Measurements from ENCODE around the gene NAV1. TPM values are rescaled to one million over a fixed set of nuclear protein-coding genes. Genes with fewer than 3 reads are reported as not detected.

The NAV1 gene
- total RNA-seq, 2 experiments from 2014 or later: 1.9 to 2.6 TPM

DNA sequence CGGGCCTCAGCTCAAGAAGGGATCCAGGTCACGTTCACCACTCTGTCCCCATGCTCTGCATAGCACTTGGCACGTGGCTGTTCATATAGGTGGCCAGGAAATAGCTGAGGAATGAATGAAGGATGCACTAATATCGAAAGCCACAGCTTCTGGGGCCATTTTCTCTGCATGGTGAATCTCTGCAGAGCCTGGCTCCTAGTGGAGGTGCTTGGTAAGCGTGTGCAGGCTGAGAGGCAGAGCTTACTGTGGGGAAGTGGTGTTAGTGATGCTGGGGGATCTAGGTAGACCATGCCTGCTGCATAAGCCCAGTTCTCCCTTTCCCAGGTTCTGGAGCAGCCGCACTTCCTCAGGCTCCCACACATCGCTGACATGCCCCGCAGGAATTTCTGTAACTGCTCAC, 40.3 kb upstream of the NAV1 start:
- Mint-ChIP-seq H3K36me3 (ENCODE audit: low read depth) (peaks cover 13% of the 10 kb centered on the region), H3K4me3 (no peak overlapping the region), H3K9me3 (ENCODE audit: low read depth) (no peaks in the 10 kb centered on the region), H3K27ac (no peak overlapping the region), H3K4me1 (peaks cover 2% of the 10 kb centered on the region), H3K27me3 (no peaks in the 10 kb centered on the region)
- intact Hi-C loops (cut with DNase I, micrococcal nuclease): no loop called here
- ChIA-PET POLR2A (no interaction called here), CTCF (interaction anchor here (1.8 to 8.1 kb wide), 3 partner anchors 13 to 18 kb away, joined by 4 to 94 read pairs (median 45); no protein-coding TSS in a partner anchor)
- no peak for ATAC-seq
- no peak for DNase-seq

DNA sequence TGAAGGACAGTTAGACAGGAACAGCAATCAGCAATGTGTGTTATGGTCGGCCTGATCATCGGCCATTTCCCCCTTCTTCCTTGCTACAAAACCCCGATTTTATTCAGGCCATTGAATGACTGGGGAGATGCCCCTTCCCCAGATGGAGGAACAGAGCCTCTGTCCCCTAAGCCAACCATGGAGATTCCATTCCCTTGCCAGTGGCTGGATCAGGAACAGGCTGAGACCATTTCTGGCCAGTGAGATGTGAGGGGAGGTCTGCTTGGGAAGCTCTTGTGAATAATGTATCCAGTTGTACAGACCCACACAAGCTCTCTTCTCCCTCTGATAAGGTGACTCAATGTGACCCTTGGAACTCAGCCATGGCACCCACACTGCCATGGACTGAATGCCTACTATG, 39.7 kb upstream of the NAV1 start:
- Mint-ChIP-seq H3K4me3 (no peak overlapping the region), H3K36me3 (ENCODE audit: low read depth) (peaks cover 7% of the 10 kb centered on the region), H3K4me1 (peaks cover 4% of the 10 kb centered on the region), H3K27me3 (no peaks in the 10 kb centered on the region), H3K27ac (no peak overlapping the region), H3K9me3 (ENCODE audit: low read depth) (no peaks in the 10 kb centered on the region)
- CTCF ChIA-PET: interaction anchor here (1.8 to 8.1 kb wide), 3 partner anchors 13 to 19 kb away, joined by 4 to 94 read pairs (median 45); no protein-coding TSS in a partner anchor
- no peak for ATAC-seq
- POLR2A ChIA-PET: no interaction called here
- no peak for DNase-seq
- intact Hi-C loops (cut with DNase I, micrococcal nuclease): no loop called here

DNA sequence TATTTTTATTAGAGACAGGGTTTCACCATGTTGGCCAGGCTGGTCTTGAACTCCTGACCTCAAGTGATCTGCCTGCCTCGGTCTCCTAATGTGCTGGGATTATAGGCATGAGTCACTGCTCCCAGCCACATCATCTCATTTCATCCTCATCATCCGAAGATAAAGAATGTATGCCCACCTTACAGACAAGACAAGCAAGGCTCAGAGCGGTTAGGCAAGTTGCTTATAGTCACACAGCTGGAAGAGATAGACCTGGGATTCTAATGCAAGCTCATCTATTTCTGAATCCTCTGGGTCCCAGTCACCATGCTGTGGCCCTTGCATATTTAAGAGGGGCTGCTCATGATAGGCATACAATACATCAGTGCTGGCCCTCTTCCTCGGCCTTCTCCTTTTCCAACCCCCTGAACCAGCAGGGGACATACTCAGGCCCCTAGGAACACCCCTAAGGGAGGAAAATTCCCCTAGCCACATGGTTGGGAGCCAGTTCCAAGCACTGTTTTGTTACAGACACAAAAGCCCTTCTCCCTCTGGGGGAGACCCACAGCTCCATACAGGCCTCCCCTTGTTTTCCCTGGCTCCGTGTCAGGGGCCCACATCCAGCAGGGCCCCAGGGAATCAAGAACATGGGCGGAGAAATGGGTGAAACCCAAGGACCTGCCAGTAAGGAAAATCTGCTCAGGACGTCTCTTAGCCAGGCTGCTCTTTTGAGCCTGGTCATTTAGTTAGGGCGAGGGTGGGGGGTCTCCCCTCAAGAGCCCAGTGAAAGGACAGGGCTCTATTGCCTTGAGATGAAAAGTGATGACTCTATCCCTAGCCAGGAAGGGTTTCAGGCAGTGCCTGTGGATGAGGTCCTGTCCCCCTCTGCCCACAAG, 38.9 kb upstream of the NAV1 start:
- POLR2A ChIA-PET: no interaction called here
- Mint-ChIP-seq H3K4me1 (peaks cover 8% of the 10 kb centered on the region), H3K9me3 (ENCODE audit: low read depth) (no peaks in the 10 kb centered on the region), H3K27me3 (no peaks in the 10 kb centered on the region), H3K4me3 (no peak overlapping the region), H3K36me3 (ENCODE audit: low read depth) (peaks cover 2% of the 10 kb centered on the region), H3K27ac (no peak overlapping the region)
- intact Hi-C loops (cut with DNase I, micrococcal nuclease): loop anchor here in 1 of 2 experiments (10.0 kb wide), 1 partner anchor 645 kb away; the partner anchor contains the start of gene ARL8A
- no peak for ATAC-seq
- DNase-seq: no peak
- CTCF ChIA-PET: interaction anchor here (0.9 to 8.1 kb wide), 4 partner anchors 8 to 52 kb away, joined by 3 to 94 read pairs (median 26); no protein-coding TSS in a partner anchor

DNA sequence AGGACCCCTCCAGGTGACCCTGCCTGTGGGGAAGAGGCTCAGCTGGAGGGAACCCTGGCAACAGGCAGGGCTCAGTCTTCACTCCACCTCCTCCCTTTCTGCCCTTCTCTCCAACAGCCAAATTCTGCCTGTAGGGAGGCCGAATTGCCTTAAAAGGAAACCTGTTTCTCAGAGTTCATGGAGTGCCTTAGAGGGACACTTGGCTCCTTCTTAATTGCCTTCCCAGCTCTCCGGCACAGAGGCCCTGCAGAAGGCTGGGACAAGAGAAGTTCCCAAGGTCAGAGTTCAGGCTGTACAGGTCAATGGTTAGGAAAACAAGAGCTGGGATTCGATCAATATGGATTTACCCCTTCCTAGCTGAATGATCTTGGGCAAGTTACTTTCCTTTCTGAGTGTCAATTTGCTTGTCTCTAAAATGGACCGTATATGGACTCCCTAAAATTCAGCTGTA, 38.2 kb upstream of the NAV1 start:
- H3K4me1 Mint-ChIP-seq: peaks cover 14% of the 10 kb centered on the region
- intact Hi-C loops (cut with DNase I, micrococcal nuclease): loop anchor here in 1 of 2 experiments (10.0 kb wide), 1 partner anchor 644 kb away; the partner anchor contains the start of gene ARL8A
- ATAC-seq: no peak
- no peak for DNase-seq
- CTCF ChIA-PET: interaction anchor here (0.7 to 8.1 kb wide), 6 partner anchors 9 to 1880 kb away, joined by 3 to 94 read pairs (median 6); no protein-coding TSS in a partner anchor
- no peak overlapping the region for H3K4me3 Mint-ChIP-seq
- no peaks in the 10 kb centered on the region for H3K9me3 Mint-ChIP-seq (ENCODE audit: low read depth)
- H3K27me3 Mint-ChIP-seq: no peaks in the 10 kb centered on the region
- POLR2A ChIA-PET: no interaction called here
- no peaks in the 10 kb centered on the region for H3K36me3 Mint-ChIP-seq (ENCODE audit: low read depth)
- no peak overlapping the region for H3K27ac Mint-ChIP-seq

DNA sequence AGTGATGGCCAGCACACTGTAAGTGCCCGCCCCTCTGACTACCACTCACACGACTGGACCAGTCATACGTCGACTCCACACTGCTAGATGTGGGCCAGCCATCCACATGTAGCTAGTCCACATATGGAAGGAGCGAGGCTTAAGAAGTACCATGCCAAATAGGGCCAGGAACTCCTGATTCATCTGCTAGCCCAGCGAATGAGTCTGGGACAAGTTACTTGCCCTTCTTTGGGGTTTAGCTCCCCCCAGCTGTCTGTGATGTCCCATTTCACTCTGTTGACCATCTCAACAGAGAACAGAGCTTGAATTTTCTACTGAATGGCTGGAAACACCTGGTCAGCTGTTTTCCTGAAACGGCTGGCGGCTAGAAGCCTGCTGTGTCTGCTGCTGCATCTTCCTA, 37.8 kb upstream of the NAV1 start:
- H3K27ac Mint-ChIP-seq: no peak overlapping the region
- H3K4me1 Mint-ChIP-seq: peaks cover 19% of the 10 kb centered on the region
- intact Hi-C loops (cut with DNase I, micrococcal nuclease): loop anchor here in 1 of 2 experiments (10.0 kb wide), 1 partner anchor 644 kb away; the partner anchor contains the start of gene ARL8A
- no peak overlapping the region for H3K4me3 Mint-ChIP-seq
- POLR2A ChIA-PET: no interaction called here
- DNase-seq: no peak
- CTCF ChIA-PET: interaction anchor here (0.7 to 8.1 kb wide), 6 partner anchors 9 to 1880 kb away, joined by 3 to 94 read pairs (median 6); no protein-coding TSS in a partner anchor
- H3K36me3 Mint-ChIP-seq (ENCODE audit: low read depth): no peaks in the 10 kb centered on the region
- H3K27me3 Mint-ChIP-seq: no peaks in the 10 kb centered on the region
- no peaks in the 10 kb centered on the region for H3K9me3 Mint-ChIP-seq (ENCODE audit: low read depth)
- no peak for ATAC-seq

DNA sequence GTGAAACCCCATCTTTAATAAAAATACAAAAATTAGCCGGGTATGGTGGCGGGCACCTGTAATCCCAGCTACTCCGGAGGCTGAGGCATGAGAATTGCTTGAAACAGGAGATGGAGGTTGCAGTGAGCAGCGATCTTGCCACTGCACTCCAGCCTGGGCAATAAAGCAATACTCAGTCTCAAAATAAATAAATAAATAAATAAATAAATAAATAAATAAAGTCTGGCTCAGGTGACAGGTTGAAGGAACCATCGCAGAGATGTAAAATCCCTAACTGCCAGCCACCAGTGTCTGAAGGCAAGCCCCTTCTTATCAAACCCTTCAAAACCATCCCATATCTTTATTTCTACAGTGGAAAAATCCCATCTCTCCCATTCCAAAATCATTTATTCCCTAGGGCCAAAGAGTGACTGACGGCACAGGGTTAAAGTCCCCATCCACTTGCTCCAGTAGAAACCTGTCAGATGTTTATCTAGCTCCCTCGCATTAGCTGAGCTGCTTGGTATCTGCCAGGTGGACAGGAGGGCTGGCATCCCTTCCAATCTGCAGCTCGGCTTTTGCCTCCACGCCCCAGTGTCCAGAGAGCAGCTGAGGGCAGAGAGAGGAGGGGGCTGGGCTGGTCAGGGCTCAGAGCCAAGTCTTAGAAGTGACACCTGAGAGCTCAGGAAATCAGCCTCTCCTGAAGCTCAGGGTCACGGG, 37.0 kb upstream of the NAV1 start:
- H3K36me3 Mint-ChIP-seq (ENCODE audit: low read depth): no peaks in the 10 kb centered on the region
- no peak for ATAC-seq
- H3K27me3 Mint-ChIP-seq: no peaks in the 10 kb centered on the region
- DNase-seq: no peak
- ChIA-PET CTCF (interaction anchor here (0.6 to 8.1 kb wide), 4 partner anchors 10 to 248 kb away, joined by 3 to 94 read pairs (median 26); no protein-coding TSS in a partner anchor), POLR2A (no interaction called here)
- intact Hi-C loops (cut with DNase I, micrococcal nuclease): loop anchor here in 1 of 2 experiments (10.0 kb wide), 1 partner anchor 643 kb away; the partner anchor contains the start of gene ARL8A
- no peak overlapping the region for H3K27ac Mint-ChIP-seq
- H3K4me1 Mint-ChIP-seq: peaks cover 22% of the 10 kb centered on the region
- no peak overlapping the region for H3K4me3 Mint-ChIP-seq
- H3K9me3 Mint-ChIP-seq (ENCODE audit: low read depth): no peaks in the 10 kb centered on the region

DNA sequence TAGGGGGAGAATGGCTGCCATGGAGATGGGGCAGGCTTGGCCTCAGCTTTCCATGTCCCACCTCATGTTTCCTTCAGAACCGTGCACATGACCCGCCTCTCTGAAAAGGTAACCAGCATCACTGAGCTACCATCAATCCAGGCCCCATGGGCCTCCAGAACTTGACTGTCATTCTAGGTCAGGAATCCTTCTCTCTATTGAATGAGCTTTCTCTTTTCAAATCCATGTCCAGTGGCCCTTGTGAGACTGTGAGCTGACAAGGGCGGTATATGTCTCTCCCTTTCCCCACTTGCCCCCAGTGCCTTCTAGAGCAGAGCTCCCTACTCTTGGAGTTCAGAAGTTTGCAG, 36.4 kb upstream of the NAV1 start:
- ATAC-seq (no peak), DNase-seq (no peak)
- Mint-ChIP-seq H3K27ac (no peak overlapping the region), H3K9me3 (ENCODE audit: low read depth) (no peaks in the 10 kb centered on the region), H3K4me1 (peaks cover 26% of the 10 kb centered on the region), H3K4me3 (no peak overlapping the region), H3K36me3 (ENCODE audit: low read depth) (no peaks in the 10 kb centered on the region), H3K27me3 (no peaks in the 10 kb centered on the region)
- ChIA-PET CTCF (interaction anchor here (0.5 to 8.1 kb wide), 7 partner anchors 9 to 957 kb away, joined by 3 to 94 read pairs (median 3); no protein-coding TSS in a partner anchor), POLR2A (no interaction called here)
- intact Hi-C loops (cut with DNase I, micrococcal nuclease): loop anchor here in 1 of 2 experiments (10.0 kb wide), 1 partner anchor 642 kb away; the partner anchor contains the start of gene ARL8A

DNA sequence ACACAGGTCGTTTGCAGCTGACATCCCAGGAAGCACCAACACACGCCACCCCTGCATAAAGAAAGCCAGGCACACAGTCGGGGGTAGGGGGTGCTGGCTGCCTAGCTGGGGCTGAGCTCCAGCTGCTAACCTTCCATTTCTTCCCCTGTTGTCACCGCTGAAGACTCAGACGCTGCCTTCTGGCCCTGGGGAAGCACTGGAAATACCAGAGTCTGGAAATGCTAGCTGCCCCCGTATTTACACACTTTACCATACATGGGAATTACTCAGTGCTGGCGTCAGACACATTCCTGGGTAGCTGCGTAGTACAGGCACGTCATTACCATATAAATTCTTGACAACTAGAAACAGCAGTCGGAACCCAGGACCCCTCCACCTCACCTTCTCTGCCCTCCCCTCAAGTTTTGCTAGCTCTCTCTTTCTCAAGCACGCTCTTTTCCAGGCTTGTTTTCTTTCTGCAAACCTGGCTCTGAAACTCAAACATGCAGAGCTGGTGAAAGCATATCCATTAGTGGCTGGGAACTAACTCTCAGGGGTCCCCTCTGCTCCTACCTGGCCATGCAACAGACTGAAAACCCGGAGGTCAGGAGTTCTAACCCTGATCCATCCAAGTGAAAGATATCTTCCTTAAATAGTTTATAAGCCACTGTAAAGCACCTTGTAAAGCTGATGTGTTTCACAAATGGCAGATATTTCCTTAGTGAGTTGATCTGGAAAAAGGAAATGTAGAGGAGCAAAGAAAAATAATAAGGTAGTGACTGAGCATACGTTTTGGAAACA, 35.3 kb upstream of the NAV1 start:
- no peaks in the 10 kb centered on the region for H3K27me3 Mint-ChIP-seq
- ATAC-seq (no peak), DNase-seq (no peak)
- peaks cover 1% of the 10 kb centered on the region for H3K36me3 Mint-ChIP-seq (ENCODE audit: low read depth)
- no peaks in the 10 kb centered on the region for H3K9me3 Mint-ChIP-seq (ENCODE audit: low read depth)
- no peak overlapping the region for H3K27ac Mint-ChIP-seq
- peaks cover 31% of the 10 kb centered on the region for H3K4me1 Mint-ChIP-seq
- intact Hi-C loops (cut with DNase I, micrococcal nuclease): loop anchor here in 1 of 2 experiments (10.0 kb wide), 1 partner anchor 641 kb away; the partner anchor contains the start of gene ARL8A
- ChIA-PET CTCF (interaction anchor here (0.5 to 8.1 kb wide), 7 partner anchors 8 to 599 kb away, joined by 3 to 94 read pairs (median 5); no protein-coding TSS in a partner anchor), POLR2A (no interaction called here)
- no peak overlapping the region for H3K4me3 Mint-ChIP-seq

DNA sequence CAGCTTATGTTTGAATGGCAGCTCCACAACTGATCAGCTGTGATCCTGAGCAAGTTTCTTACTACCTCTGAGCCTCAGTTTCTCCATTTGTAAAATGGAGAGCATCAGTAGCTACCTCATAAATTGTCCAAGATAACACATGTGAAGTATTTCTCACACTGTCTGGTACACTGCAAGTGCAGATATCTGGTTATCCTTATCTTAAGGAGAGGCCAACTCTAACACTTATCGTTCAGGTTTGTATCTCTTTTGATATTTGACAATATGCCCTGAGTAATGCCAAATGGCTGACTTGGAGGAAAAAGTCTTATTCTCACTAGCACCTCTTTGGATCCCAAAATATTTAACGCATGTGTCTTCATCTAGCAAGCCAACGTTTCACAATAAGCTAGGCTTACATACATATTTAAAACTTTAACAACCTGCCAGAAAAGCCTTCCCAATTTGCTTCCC, 34.7 kb upstream of the NAV1 start:
- ChIA-PET POLR2A (no interaction called here), CTCF (interaction anchor here (0.5 to 8.1 kb wide), 5 partner anchors 8 to 599 kb away, joined by 5 to 94 read pairs (median 6); no protein-coding TSS in a partner anchor)
- no peaks in the 10 kb centered on the region for H3K27me3 Mint-ChIP-seq
- H3K9me3 Mint-ChIP-seq (ENCODE audit: low read depth): no peaks in the 10 kb centered on the region
- intact Hi-C loops (cut with DNase I, micrococcal nuclease): loop anchor here in 1 of 2 experiments (10.0 kb wide), 1 partner anchor 641 kb away; the partner anchor contains the start of gene ARL8A
- ATAC-seq (no peak), DNase-seq (no peak)
- H3K27ac Mint-ChIP-seq: no peak overlapping the region
- peaks cover 31% of the 10 kb centered on the region for H3K4me1 Mint-ChIP-seq
- H3K36me3 Mint-ChIP-seq (ENCODE audit: low read depth): peaks cover 1% of the 10 kb centered on the region
- no peak overlapping the region for H3K4me3 Mint-ChIP-seq

DNA sequence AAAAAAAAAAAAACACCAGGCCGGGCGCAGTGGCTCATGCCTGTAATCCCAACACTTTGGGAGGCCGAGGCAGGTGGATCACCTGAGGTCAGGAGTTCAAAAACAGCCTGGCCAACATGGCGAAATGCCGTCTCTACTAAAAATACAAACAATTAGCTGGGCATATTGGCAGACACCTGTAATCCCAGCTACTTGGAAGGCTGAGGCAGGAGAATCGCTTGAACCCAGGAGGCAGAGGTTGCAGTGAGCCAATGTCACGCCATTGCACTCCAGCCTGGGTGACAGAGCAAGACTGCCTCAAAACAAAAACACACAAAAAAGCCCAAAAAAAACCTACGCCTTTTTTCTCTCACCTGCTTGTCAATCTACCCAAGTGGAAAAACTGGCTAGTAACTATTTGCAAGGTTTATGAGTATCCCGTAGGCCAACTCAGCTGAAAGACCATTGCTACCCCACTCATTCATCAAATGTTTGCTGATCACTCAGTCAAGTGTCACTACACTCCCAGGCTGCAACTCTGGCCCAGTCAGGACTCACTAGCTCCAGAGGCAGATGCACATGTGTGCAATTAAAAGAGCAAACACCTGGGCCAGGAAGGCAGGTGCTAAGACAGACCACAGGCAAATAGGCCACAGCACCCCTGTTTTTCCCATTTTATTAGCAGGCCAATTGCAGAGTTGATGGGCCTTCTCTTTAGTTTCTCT, 34.0 kb upstream of the NAV1 start:
- Mint-ChIP-seq H3K9me3 (ENCODE audit: low read depth) (no peaks in the 10 kb centered on the region), H3K36me3 (ENCODE audit: low read depth) (peaks cover 1% of the 10 kb centered on the region), H3K4me1 (peaks cover 31% of the 10 kb centered on the region), H3K27ac (peak overlapping the region; percentile 15), H3K27me3 (no peaks in the 10 kb centered on the region), H3K4me3 (peak overlapping the region; percentile 91)
- intact Hi-C loops (cut with DNase I, micrococcal nuclease): loop anchor here in 1 of 2 experiments (5.0 to 10.0 kb wide), 2 partner anchors 488 to 640 kb away; partner anchors contain the start of gene ARL8A
- no peak for ATAC-seq
- CTCF ChIA-PET: interaction anchor here (0.6 to 8.1 kb wide), 6 partner anchors 7 to 794 kb away, joined by 3 to 94 read pairs (median 6); no protein-coding TSS in a partner anchor
- DNase-seq: no peak
- POLR2A ChIA-PET: no interaction called here

Measured in activated CD4-positive, alpha-beta T cell treated with anti-CD3 and anti-CD28 coated beads for 36 hours (primary cell).